ENCODE results near the gene HUNK.

GRCh38 chr21:32004291-32004690 lies 131.5 kb downstream of the HUNK start:
- no peak for TF ChIP-seq CTCF (IDR thresholded peaks at IDR 0.05)
- TF ChIP-seq EZH2 (IDR thresholded peaks at IDR 0.05; ENCODE audit: borderline replicate concordance, insufficient read depth, low read depth, low read length, poor library complexity, severe bottlenecking): no peak

Data from B cell (primary cell).